ENCODE data around the gene RASSF8. TPM values are rescaled to one million over a fixed set of nuclear protein-coding genes. Genes with fewer than 3 reads are reported as not detected.

RASSF8 gene
- total and polyA plus RNA-seq, 2 of the 8 experiments (the other 6 are each of a cell fraction or from before 2014, with no cell fraction given) = 6.4 to 46.7 TPM

DNA sequence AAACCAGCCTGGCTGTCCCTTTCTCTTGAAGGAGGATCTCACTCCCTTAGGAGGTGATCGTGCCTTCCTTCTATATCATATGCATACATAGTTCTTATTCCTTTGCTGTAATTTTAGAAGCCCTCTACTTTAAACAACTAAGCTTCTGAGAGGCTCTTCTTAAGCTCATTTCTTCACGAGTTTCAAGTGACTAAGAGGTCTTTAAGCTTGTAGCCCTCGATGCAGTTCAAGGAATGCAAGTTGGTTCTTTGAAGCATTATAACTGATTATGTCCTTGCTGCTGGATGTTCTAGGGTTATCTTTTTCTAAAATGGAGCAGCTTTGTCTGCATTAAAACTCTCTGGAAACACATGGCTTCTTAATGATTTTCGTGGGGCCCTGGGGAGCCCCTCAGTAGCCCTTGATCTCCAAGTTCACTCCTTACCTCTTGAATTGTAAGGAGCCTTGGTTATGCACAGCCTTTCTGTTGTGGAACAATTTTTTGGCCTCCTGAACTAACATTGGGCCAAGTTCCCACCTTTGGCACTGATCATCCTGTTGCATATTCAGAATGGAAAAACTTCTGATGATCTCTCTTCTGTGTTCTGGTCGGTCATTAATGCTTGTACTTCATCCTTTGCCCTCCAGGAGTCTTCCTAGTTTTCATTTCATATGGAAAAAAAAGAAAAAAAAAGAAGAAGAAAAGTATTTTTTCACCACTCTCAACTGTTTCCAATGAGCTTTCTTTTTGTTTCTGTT lies 12.6 kb downstream of the RASSF8 start:
- no peak overlapping the region for H4K8ac ChIP-seq (ENCODE audit: extremely low read depth, insufficient read depth, low read length)
- H2BK12ac ChIP-seq (ENCODE audit: low read depth, low read length) = no peak overlapping the region
- FAIRE-seq = no peak
- H3K4me2 ChIP-seq (ENCODE audit: insufficient read depth in 1 of 2, low read depth in 2 of 2, low read length in 2 of 2) = no peak overlapping the region
- H3K79me2 ChIP-seq (ENCODE audit: control insufficient read depth in 1 of 2, insufficient read depth in 2 of 2, low read length in 2 of 2) = peaks cover 0 to 97% of the 10 kb centered on the region in 2 experiments; a peak in 2 of 4 replicates
- peaks cover 11% of the 10 kb centered on the region for H3K79me1 ChIP-seq (ENCODE audit: low read depth, low read length)
- ChIA-PET POLR2A (ENCODE audit: partially characterized antibody) (interaction anchor here (0.6 to 1.0 kb wide), 2 partner anchors 12 to 1024 kb away, joined by 3 to 5 read pairs; partner anchors contain the start of gene RASSF8), CTCF (ENCODE audit: partially characterized antibody) (interaction anchor here (0.6 to 5.8 kb wide), 15 partner anchors 8 to 219 kb away, joined by 3 to 33 read pairs (median 4); partner anchors contain the start of gene RASSF8)
- H3K4ac ChIP-seq (replicated peaks; ENCODE audit: insufficient read length, low read depth, low read length) = no peak overlapping the region
- no peak overlapping the region for H3K56ac ChIP-seq (replicated peaks; ENCODE audit: insufficient read length, low read depth, low read length)
- H3K9ac ChIP-seq (replicated peaks in 1 of 4; ENCODE audit: extremely low read depth in 1 of 4, low read depth in 3 of 4, low read length in 3 of 4) = no peak overlapping the region
- H2AK5ac ChIP-seq (ENCODE audit: low read depth, low read length) = no peak overlapping the region
- H2BK20ac ChIP-seq (ENCODE audit: low read length) = no peak overlapping the region
- H3K4me1 ChIP-seq (replicated peaks in 1 of 4; ENCODE audit: control insufficient read depth in 3 of 4, insufficient read depth in 4 of 4, low read length in 3 of 4) = peaks cover 0 to 5% (median 3%) of the 10 kb centered on the region in 4 experiments; a peak in 4 of 7 replicates
- H3K27ac ChIP-seq (ENCODE audit: low read depth, low read length) = no peak overlapping the region
- no peak overlapping the region for H2AFZ ChIP-seq (ENCODE audit: low read length)
- H3K14ac ChIP-seq (ENCODE audit: insufficient read length) = no peak overlapping the region
- no peak overlapping the region for H2BK120ac ChIP-seq (replicated peaks; ENCODE audit: low read depth, low read length)
- H3K23me2 ChIP-seq (ENCODE audit: low read depth, low read length) = no peaks in the 10 kb centered on the region
- no peak overlapping the region for H4K91ac ChIP-seq (replicated peaks; ENCODE audit: insufficient read length, low read length)
- TF ChIP-seq, protein P1, sequence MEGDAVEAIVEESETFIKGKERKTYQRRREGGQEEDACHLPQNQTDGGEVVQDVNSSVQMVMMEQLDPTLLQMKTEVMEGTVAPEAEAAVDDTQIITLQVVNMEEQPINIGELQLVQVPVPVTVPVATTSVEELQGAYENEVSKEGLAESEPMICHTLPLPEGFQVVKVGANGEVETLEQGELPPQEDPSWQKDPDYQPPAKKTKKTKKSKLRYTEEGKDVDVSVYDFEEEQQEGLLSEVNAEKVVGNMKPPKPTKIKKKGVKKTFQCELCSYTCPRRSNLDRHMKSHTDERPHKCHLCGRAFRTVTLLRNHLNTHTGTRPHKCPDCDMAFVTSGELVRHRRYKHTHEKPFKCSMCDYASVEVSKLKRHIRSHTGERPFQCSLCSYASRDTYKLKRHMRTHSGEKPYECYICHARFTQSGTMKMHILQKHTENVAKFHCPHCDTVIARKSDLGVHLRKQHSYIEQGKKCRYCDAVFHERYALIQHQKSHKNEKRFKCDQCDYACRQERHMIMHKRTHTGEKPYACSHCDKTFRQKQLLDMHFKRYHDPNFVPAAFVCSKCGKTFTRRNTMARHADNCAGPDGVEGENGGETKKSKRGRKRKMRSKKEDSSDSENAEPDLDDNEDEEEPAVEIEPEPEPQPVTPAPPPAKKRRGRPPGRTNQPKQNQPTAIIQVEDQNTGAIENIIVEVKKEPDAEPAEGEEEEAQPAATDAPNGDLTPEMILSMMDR (IDR thresholded peaks at IDR 0.05; ENCODE audit: control extremely low read depth in 1 of 3, insufficient read depth in 1 of 3, low read depth in 1 of 3, low read length in 3 of 3) = peak in 1 of 3 experiments; percentile 8; a peak in 1 of 4 replicates
- no peak for TF ChIP-seq SP1 (IDR thresholded peaks at IDR 0.05; ENCODE audit: low read depth, low read length)
- no peak for TF ChIP-seq RBBP5 (IDR thresholded peaks at IDR 0.05; ENCODE audit: borderline replicate concordance, low read depth, low read length)
- H3K36me3 ChIP-seq (ENCODE audit: control insufficient read depth in 2 of 4, insufficient read depth in 4 of 4, low read length in 3 of 4) = no peaks in the 10 kb centered on the region
- no peak overlapping the region for H3K4me3 ChIP-seq (ENCODE audit: extremely low read depth in 1 of 4, insufficient read depth in 2 of 4, low read depth in 3 of 4, low read length in 4 of 4)
- H2BK15ac ChIP-seq (ENCODE audit: low read length) = no peak overlapping the region
- DNase-seq (ENCODE audit: low read depth in 1 of 2, low spot score in 2 of 2) = no peak
- no peaks in the 10 kb centered on the region for H3K9me3 ChIP-seq (ENCODE audit: insufficient read depth in 2 of 2, low read depth in 1 of 2, low read length in 1 of 2)
- WGBS, 2 experiments (ENCODE audit: extremely low coverage in 1 of 2, insufficient coverage in 1 of 2, insufficient read length in 1 of 2, insufficient replicate concordance in 2 of 2, low coverage in 1 of 2, low lambda C conversion rate in 2 of 2, missing lambda C conversion rate in 1 of 2) = 87% methylated on average over 5 of the region's 5 CpGs; no CpG with 5 or more reads in 1 of the 2 experiments
- peaks cover 0 to 3% of the 10 kb centered on the region in 2 experiments for H4K20me1 ChIP-seq (replicated peaks in 1 of 2; ENCODE audit: control insufficient read depth in 1 of 2, insufficient read depth in 2 of 2, low read length in 2 of 2)
- H3K18ac ChIP-seq (ENCODE audit: extremely low read depth, low read length) = no peak overlapping the region
- H3K23ac ChIP-seq (ENCODE audit: insufficient read length) = no peak overlapping the region
- no peaks in the 10 kb centered on the region for H3K27me3 ChIP-seq (replicated peaks in 1 of 4; ENCODE audit: control insufficient read depth in 3 of 4, extremely low read depth in 1 of 4, insufficient read depth in 3 of 4, low read length in 3 of 4)
- H4K5ac ChIP-seq (ENCODE audit: insufficient read length, low read depth, low read length) = no peak overlapping the region
- H2BK5ac ChIP-seq (ENCODE audit: low read depth, low read length) = 0 out of 2 replicates have a peak overlapping the region, but pooled peaks have one; percentile 60
